ENCODE measurements around the gene ASPHD1.
A peak's percentile ranks its signal among the peaks of the same experiment; 100 is the strongest.
"Not testable (repeated sequence)": the region's sequence is repeated elsewhere in the genome, so short reads cannot be mapped to it uniquely, and the experiment has no call there.

The ASPHD1 gene

DNA sequence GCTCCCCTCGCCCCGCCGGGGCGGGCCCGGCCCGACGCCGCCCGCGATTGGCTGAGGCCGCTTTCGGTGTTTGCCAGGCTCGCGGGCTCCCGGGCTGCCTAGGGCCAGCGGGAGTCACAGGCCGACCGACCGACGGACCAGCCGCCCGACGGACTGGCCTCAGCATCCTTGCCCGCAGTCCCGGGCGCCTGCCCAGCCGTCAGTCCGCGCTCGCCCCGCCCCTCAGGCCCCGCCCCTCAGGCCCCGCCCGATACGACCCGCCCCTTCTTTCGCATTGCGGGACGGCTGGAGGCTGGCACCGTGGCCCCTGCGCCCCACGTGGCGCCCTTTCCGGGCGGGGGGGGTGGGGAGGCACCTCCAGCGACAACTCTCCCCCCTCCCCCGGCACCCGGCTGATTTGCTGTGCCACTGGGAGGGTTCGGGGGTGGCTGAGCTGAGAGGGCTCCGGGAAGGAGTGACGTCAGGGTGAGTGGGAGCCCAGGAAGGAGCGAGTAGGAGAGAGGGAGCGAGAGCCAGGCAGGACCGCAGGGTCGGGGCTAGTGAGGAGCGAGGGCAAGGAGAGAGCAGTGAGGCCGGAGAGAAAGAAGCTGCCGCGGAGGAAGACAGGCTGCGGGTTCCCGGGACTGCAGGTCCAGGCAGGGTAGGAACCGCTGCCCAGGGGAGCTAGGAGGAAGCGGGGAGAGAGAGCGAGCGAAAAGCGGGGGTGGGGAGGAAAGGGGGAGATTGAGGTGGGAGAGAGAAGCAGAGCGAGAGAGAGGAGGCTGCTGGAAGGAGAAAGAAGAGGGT, at the start of gene ASPHD1:
ASPHD1 (plus strand) TSS at position 387 of the 786 bp plus-strand sequence. CDS start 484 bp downstream, outside the sequence.
- DNase-seq: peak; percentile 27

DNA sequence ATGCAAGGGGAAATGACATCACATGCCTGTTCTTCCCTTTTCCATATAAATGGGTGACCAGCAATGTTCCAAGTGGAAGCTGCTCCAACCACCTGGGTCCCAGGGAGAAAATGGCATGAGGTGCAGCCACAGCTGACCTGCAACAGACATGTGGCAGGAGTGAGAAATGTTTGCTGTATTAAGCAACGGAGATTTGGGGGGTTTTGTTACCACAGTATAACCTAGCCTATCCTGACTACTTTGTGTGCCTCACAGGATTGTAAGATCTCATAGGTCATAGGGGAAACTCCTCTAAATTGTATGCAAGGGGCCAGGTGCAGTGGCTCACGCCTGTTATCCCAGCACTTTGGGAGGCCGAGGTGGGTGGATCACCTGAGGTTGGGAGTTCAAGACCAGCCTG, 49.3 kb upstream of the ASPHD1 start:
- DNase-seq: no peak

- DNase-seq: no peak
Observed at GRCh38 chr16:29852654-29853053, 47.6 kb upstream of the ASPHD1 start.

DNA sequence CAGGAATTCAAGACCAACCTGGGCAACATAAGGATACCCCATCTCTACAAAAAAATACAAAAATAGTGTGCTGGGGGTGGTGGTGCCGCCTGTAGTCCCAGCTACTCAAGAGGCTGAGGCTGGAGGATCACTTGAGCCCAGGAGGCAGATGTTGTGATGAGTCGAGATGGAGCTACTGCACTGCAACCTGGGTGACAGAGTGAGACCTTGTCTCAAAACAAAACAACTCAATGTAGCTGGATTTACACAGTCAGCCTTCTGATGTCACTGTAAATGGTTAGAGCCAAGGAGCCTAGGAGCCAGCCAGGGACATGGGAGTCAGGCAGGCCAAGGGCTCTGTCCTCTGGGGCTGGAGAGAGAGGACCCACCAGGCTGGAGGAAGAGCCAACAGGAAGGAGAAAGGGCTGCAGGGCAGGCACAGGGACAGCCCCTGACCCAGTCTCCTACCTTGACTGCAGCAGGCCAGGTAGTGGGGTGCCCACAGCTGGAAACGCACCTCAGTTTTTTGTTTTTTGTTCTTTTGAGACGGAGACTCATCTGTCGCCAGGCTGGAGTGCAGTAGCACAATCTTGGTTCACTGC, 45.7 kb upstream of the ASPHD1 start:
- no peak for DNase-seq

GRCh38 chr16:29857133-29857760, 43.0 kb upstream of the ASPHD1 start:
- DNase-seq: no peak

DNA sequence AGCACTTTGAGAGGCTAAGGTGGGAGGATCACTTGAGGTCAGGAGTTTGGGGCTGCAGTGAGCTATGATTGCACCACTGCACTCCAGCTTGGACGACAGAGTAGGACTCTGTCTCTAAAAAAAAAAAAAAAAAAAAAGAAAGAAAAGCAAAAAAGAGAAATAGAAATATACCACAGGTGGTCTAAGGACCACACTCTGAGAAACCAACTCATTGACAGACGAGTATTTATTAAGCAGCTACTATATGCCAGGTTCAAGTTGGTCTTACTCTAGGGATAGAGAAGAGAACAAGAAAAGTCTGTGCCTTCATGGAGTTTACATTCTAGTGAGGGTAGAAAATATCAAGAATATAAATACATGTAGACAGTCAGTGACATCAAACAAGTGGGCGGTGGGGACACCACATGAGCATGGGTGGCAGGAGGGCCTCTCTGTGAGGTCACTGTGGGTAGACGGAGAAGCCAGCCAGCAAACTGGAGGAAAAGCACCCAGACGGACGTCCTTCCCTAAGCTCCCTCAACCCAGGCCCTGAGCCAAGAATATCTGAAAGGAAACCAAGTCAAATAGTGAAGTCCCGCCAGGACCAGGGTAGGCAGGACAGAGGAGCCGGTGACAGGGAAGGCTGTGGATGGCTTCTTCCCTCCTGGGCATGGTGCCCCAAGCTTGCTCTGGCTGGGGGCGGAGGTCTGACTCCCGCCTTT, 42.0 kb upstream of the ASPHD1 start:
- DNase-seq: no peak

GRCh38 chr16:29858974-29859373, 41.3 kb upstream of the ASPHD1 start:
- DNase-seq: no peak

- DNase-seq: no peak
Observed at GRCh38 chr16:29860218-29860617, 40.1 kb upstream of the ASPHD1 start.

- no peak for DNase-seq
Observed at GRCh38 chr16:29862383-29862883, 37.9 kb upstream of the ASPHD1 start.

- peak; percentile 97 for DNase-seq
Observed at GRCh38 chr16:29862884-29863668, 37.2 kb upstream of the ASPHD1 start, which contains the start of gene CDIPT. TSS of gene CDIPT (minus strand) at chr16:29863226. CDS start at chr16:29862857, 369 bp downstream.

- DNase-seq: no peak
Observed at GRCh38 chr16:29863669-29863984, 36.7 kb upstream of the ASPHD1 start.

- DNase-seq: no peak
Observed at GRCh38 chr16:29864205-29864604, 36.1 kb upstream of the ASPHD1 start.

GRCh38 chr16:29868396-29869009, 31.8 kb upstream of the ASPHD1 start:
- no peak for DNase-seq

DNA sequence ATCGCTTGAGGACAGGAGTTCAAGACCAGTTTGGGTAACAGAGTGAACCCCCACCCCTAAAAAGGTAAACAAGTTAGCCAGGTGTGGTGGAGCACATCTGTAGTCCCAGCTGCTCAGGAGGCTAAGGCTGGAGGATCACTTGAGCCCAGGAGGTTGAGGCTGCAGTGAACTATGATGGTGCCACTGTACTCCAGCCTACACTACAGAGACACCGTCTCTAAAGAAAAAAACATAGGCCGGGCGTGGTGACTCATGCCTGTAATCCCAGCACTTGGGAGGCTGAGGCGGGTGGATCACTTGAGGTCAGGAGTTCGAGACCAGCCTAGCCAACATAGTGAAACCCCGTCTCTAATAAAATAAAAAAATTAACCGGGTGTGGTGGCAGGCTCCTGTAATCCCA, 31.2 kb upstream of the ASPHD1 start:
- DNase-seq: not testable (repeated sequence)

- no peak for DNase-seq
Observed at GRCh38 chr16:29871822-29872546, 28.3 kb upstream of the ASPHD1 start.

- DNase-seq: no peak
Observed at GRCh38 chr16:29873319-29873718, 27.0 kb upstream of the ASPHD1 start.

DNA sequence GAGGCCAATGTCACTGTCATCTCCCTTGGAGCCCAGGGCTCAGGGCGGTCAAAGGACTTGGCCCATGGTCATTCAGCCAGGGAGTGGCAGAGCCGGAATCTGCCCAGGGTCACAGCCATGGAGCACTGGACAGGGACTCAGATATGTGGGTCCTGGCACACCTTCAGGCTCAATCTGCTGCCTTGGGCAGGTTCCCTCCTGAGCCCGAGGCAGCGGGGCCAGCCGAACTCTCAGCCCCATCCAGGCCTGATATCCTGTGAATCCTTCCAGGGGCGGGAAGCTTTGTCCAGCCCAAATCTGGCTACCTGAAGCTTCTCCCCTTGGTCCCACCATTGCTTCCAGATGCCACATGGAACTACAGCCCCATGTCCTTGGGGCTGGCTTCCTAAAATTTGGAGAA, 25.1 kb upstream of the ASPHD1 start:
- DNase-seq: no peak

GRCh38 chr16:29876217-29876593, 24.1 kb upstream of the ASPHD1 start:
- DNase-seq: no peak

DNA sequence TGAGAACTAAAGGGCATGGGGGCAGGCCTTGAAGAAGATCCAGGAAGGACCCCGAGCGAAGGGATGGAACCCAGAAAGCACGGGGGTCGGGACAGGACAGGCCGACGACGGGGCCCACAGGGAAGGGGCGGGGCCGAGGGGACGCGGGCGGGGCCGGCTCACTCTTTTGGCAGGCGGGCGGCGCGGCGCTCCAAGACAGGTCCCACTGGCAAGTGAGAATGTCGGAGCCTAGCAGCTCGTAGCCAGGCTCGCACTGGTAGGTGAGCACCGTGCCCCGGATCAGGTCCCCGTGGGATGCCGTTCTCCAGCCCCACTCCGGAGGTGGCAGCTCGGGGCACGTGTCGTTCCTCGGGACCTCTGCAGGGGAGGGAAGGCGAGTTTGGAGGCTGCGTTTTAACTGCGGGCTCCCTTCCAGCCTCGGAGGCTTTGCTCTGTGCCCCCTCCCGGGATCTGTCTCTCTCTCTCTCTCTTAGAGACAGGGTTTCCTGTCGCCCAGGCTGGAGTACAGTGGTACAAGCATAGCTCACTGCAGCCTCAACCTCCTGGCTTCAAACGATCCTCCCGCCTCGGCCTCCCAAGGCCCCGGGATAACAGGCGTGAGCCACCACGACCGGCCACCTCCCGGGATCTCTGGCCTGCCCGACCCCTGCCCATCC, 23.6 kb upstream of the ASPHD1 start:
- DNase-seq: no peak

DNA sequence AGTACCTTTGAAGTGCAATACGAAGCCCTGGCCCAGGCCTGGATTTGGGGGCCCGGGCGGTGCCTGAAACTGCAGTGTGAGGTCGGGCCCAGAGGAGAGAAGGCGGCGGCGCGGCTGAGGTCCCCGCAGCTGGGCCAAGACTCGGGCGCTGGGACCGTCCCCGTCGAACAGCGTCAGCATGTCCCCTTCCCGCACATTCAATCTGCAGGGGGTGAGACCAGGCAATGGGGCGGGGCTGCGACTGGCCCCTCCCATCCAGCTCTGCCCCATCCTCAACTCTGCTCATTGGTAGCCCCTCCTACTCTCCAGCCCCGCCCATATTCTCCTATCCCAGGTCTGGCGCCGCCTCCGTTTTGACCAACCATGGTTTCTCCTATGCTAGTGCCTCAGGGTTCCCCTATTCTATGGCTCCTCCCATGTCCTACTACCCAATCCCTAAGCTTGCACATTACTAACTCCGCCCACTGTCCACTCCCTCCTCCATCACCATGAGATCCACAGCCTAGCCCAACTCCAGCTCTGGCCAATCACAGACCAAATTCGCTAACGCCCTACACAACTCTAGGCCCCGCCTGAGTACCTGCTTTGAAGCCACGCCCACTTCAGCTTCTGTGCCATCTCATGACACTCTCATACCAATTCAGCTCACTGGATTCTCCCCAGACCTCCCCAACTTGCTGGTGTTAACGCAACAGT, 22.9 kb upstream of the ASPHD1 start:
- no peak for DNase-seq
